HG03097 (cell line): ENCODE measurements around the gene CYP2J2.
"Not testable (repeated sequence)": the region's sequence is repeated elsewhere in the genome, so short reads cannot be mapped to it uniquely, and the experiment has no call there.

Source experiments
- ATAC-seq: cut with Tn5 transposase; IDR thresholded peaks from one replicate; pipeline ENCODE4 v1.9.1; 2021; ENCODE audit not compliant: unreplicated experiment, low FRiP score

The CYP2J2 gene

GRCh38 chr1:59878370-59878769 lies 48.2 kb downstream of the CYP2J2 start:
- no peak for ATAC-seq

DNA sequence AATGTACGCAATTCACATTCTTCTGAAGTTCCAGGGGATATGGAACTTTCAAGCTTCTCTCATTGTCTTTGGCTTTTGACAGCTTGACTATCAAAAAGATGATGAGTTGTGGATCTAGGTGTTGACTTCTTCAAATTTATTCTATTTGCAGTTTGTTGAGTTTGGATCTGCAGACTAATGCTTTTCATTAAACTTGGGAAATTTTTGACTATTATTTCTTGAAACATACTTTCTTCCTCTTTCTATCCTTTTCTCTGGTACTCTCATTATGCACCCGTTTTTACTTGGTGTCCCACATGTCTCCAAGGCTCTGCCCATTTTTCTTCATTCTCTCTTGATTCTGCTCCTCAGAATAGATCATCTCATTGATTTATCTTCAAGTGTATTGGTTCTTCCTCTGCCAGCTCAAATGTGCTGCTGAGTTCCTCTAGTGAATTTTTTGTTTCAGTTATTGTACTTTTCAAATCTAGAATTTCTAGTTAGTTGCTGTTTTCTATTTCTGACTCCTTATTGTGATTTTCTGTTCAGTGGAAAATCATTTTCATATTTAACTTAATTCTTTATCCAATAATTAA lies 49.4 kb downstream of the CYP2J2 start:
- ATAC-seq: no peak

GRCh38 chr1:59871746-59872145 lies 54.8 kb downstream of the CYP2J2 start:
- no peak for ATAC-seq

DNA sequence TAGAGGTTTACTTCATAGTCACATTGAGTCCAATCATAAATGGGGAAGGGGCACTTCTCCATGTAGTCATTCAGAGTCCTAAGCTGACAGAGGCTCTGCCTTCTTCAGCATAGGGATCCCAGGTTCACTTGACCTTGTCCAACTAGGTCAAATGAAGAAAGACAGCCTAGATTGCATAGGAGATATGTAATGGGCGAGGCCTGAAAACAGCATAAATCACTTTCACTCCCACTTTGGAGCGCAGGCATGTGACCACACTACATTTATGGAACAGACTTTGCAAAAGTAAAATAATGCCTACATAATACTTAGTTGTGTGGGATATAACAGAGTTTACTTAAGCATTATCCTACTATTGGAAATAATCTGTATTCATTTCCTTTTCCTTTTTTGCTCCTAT lies 60.1 kb downstream of the CYP2J2 start:
- no peak for ATAC-seq

- no peak for ATAC-seq
These were observed 68.8 kb downstream of the CYP2J2 start for GRCh38 chr1:59857679-59858354.

DNA sequence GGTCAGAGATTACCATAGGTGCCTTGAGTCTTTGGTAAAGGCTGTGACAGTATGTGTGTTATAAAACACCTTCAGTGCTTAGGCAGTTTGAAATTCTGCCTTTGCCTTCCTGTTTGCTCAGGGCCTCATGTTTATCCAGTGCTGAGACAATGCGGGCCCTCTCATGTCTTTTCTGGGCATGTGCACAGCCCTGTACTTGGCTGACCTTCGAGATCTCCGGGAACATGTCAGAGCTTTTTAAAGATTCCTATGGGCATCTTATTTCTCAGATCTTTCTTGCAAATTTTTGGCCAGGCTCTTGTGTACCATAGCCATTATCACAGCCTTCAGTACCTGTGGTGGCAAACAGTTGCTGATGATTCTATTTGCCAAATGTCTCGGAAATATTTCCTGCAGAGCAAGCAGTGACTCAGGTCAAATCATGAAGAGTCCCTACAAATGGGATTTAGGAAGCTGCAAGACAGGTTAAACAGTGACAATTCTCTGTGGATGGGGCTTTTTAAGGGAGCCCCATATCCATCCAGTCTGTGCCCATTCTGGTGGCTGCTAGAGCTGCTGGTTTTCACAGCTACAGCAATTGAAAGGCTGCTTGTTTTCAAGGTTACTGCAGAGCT lies 69.7 kb downstream of the CYP2J2 start:
- ATAC-seq: no peak

DNA sequence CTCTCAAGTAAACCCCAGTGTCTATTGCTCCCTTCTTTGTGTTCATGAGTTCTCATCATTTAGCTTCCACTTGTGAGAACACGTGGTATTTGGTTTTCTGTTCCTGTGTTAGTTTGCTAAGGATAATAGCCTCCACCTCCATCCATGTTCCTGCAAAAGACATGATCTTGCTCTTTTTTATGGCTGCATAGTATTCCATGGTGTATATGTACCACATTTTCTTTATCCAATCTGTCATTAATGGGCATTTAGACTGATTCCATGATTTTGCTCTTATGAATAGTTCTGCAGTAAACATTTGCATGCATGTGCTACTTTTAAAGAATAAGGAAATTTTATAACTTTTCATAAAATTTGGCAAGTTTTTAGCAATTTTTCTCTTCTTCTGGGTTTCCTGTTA lies 71.3 kb downstream of the CYP2J2 start:
- not testable (repeated sequence) for ATAC-seq

GRCh38 chr1:59852117-59852516 lies 74.5 kb downstream of the CYP2J2 start:
- no peak for ATAC-seq

DNA sequence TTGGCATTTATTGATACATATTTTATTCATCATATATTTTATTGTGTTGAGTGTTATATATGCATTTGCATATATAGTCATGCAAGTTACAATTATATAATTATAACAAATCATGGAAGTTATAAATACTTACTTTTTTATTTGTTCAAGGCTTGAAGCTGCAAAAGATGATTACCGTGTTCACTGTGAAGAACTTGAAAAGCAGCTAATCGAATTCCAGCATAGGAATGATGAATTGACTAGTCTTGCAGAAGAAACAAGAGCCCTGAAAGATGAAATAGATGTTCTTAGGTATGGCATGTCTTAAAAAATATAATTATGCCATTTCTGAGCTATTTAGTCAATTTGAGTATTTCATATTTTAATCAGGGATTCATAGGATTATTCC lies 79.7 kb downstream of the CYP2J2 start:
- ATAC-seq: no peak

GRCh38 chr1:59846209-59846894 lies 80.2 kb downstream of the CYP2J2 start:
- no peak for ATAC-seq

- ATAC-seq: no peak
These were observed 81.5 kb downstream of the CYP2J2 start for GRCh38 chr1:59845091-59845490.
